ENCODE results near the gene ACACB. TPM values are rescaled to one million over a fixed set of nuclear protein-coding genes. Genes with fewer than 3 reads are reported as not detected.

ACACB gene
- polyA plus RNA-seq, 1 donor from 2014 or later: 0.22 TPM

- Histone ChIP-seq H3K36me3 (ENCODE audit: insufficient read depth, low read length) (no peaks in the 10 kb centered on the region), H3K4me3 (ENCODE audit: low read length) (no peak overlapping the region), H3K27me3 (ENCODE audit: insufficient read depth, low read depth, low read length) (no peaks in the 10 kb centered on the region), H3K27ac (ENCODE audit: low read length) (no peak overlapping the region), H3K9ac (ENCODE audit: low read length) (no peak overlapping the region), H4K20me1 (ENCODE audit: insufficient read depth) (no peaks in the 10 kb centered on the region), H2AFZ (ENCODE audit: low read depth, low read length) (no peak overlapping the region), H3K79me2 (replicated peaks; ENCODE audit: insufficient read depth, low read length) (no peaks in the 10 kb centered on the region), H3F3A (ENCODE audit: insufficient read depth, low read length, poor library complexity, severe bottlenecking) (no peaks in the 10 kb centered on the region), H3K9me3 (ENCODE audit: low read length) (no peaks in the 10 kb centered on the region), H3K4me2 (ENCODE audit: low read length) (no peak overlapping the region), H3K9me2 (ENCODE audit: insufficient read depth, low read length) (no peaks in the 10 kb centered on the region)
- TF ChIP-seq MXI1 (conservative IDR thresholded peaks at IDR 0.05; ENCODE audit: poor library complexity, severe bottlenecking) (no peak), RAD21 (conservative IDR thresholded peaks at IDR 0.05) (no peak), TAF1 (IDR thresholded peaks at IDR 0.05; ENCODE audit: low read depth) (no peak), CTCF (IDR thresholded peaks at IDR 0.05; ENCODE audit: poor library complexity, severe bottlenecking) (no peak), REST (IDR thresholded peaks at IDR 0.05; ENCODE audit: borderline replicate concordance) (no peak)
Observed at GRCh38 chr12:109223868-109224267, 107.5 kb downstream of the ACACB start.

GRCh38 chr12:109228664-109229063, 112.3 kb downstream of the ACACB start:
- Histone ChIP-seq H3K9ac (ENCODE audit: low read length) (no peak overlapping the region), H3K27ac (ENCODE audit: low read length) (no peak overlapping the region), H3K9me3 (ENCODE audit: low read length) (no peaks in the 10 kb centered on the region), H3K27me3 (ENCODE audit: insufficient read depth, low read depth, low read length) (no peaks in the 10 kb centered on the region), H3K79me2 (replicated peaks; ENCODE audit: insufficient read depth, low read length) (no peaks in the 10 kb centered on the region), H3K4me3 (ENCODE audit: low read length) (no peak overlapping the region), H3K36me3 (ENCODE audit: insufficient read depth, low read length) (no peaks in the 10 kb centered on the region), H3K4me2 (ENCODE audit: low read length) (no peak overlapping the region), H3F3A (ENCODE audit: insufficient read depth, low read length, poor library complexity, severe bottlenecking) (no peaks in the 10 kb centered on the region), H3K9me2 (ENCODE audit: insufficient read depth, low read length) (no peaks in the 10 kb centered on the region), H4K20me1 (ENCODE audit: insufficient read depth) (no peaks in the 10 kb centered on the region), H2AFZ (ENCODE audit: low read depth, low read length) (no peak overlapping the region)
- TF ChIP-seq RAD21 (conservative IDR thresholded peaks at IDR 0.05): no peak
- TF ChIP-seq REST (IDR thresholded peaks at IDR 0.05; ENCODE audit: borderline replicate concordance): no peak
- TF ChIP-seq EZH2 (IDR thresholded peaks at IDR 0.05; ENCODE audit: borderline replicate concordance, insufficient read depth, low read length, poor library complexity, severe bottlenecking): no peak
- no peak for TF ChIP-seq TAF1 (IDR thresholded peaks at IDR 0.05; ENCODE audit: low read depth)
- TF ChIP-seq SMC3 (conservative IDR thresholded peaks at IDR 0.05; ENCODE audit: poor library complexity): no peak
- no peak for TF ChIP-seq POLR2AphosphoS5 (IDR thresholded peaks at IDR 0.05)
- TF ChIP-seq CTCF (IDR thresholded peaks at IDR 0.05; ENCODE audit: poor library complexity, severe bottlenecking): no peak
- no peak for TF ChIP-seq EP300 (conservative IDR thresholded peaks at IDR 0.05; ENCODE audit: poor library complexity, severe bottlenecking)
- no peak for TF ChIP-seq MXI1 (conservative IDR thresholded peaks at IDR 0.05; ENCODE audit: poor library complexity, severe bottlenecking)

Measured in neural cell (in vitro differentiated cells).